GM18517 (cell line): ENCODE measurements around the gene CAB39L.
A peak's percentile ranks its signal among the peaks of the same experiment; 100 is the strongest.

Experiments
- ATAC-seq: cut with Tn5 transposase; IDR thresholded peaks from one replicate; pipeline ENCODE4 v1.9.1; 2021; ENCODE audit warnings: mild to moderate bottlenecking, moderate library complexity; ENCODE audit not compliant: unreplicated experiment

CAB39L gene

GRCh38 chr13:49314344-49314882 is 129.5 kb downstream of the CAB39L start:
- no peak for ATAC-seq

- no peak for ATAC-seq
These were observed 132.0 kb downstream of the CAB39L start for GRCh38 chr13:49311816-49312215.

GRCh38 chr13:49310251-49310650 is 133.6 kb downstream of the CAB39L start:
- ATAC-seq: no peak

GRCh38 chr13:49308921-49309408 is 134.9 kb downstream of the CAB39L start:
- ATAC-seq: no peak

- no peak for ATAC-seq
These were observed 135.6 kb downstream of the CAB39L start for GRCh38 chr13:49308097-49308875.

- ATAC-seq: no peak
These were observed 136.5 kb downstream of the CAB39L start for GRCh38 chr13:49307365-49307764.

GRCh38 chr13:49305792-49306425 is 138.0 kb downstream of the CAB39L start:
- ATAC-seq: no peak

GRCh38 chr13:49304763-49305700 is 138.8 kb downstream of the CAB39L start:
- no peak for ATAC-seq

- no peak for ATAC-seq
These were observed 139.5 kb downstream of the CAB39L start for GRCh38 chr13:49304356-49304755.

GRCh38 chr13:49303533-49304252 is 140.2 kb downstream of the CAB39L start:
- no peak for ATAC-seq

- ATAC-seq: no peak
These were observed 141.0 kb downstream of the CAB39L start for GRCh38 chr13:49302817-49303216.

GRCh38 chr13:49302222-49302621 is 141.6 kb downstream of the CAB39L start:
- no peak for ATAC-seq

GRCh38 chr13:49300739-49301589 is 142.9 kb downstream of the CAB39L start:
- ATAC-seq: peak; percentile 87

- no peak for ATAC-seq
These were observed 143.6 kb downstream of the CAB39L start for GRCh38 chr13:49300276-49300675.

- ATAC-seq: no peak
These were observed 144.8 kb downstream of the CAB39L start for GRCh38 chr13:49298903-49299605.

GRCh38 chr13:49298416-49298815 is 145.4 kb downstream of the CAB39L start:
- ATAC-seq: no peak

GRCh38 chr13:49297338-49297737 is 146.5 kb downstream of the CAB39L start:
- ATAC-seq: no peak

- ATAC-seq: no peak
These were observed 147.2 kb downstream of the CAB39L start for GRCh38 chr13:49296659-49297058.

- no peak for ATAC-seq
These were observed 148.6 kb downstream of the CAB39L start for GRCh38 chr13:49295244-49295643.
